Measurements from ENCODE around the gene TNFRSF19.
"Not testable (repeated sequence)": the region's sequence is repeated elsewhere in the genome, so short reads cannot be mapped to it uniquely, and the experiment has no call there.

Gene TNFRSF19

GRCh38 chr13:23654111-23655110, 84.2 kb downstream of the TNFRSF19 start:
- DNase-seq (ENCODE audit: low spot score) = no peak

GRCh38 chr13:23655321-23655720, 85.1 kb downstream of the TNFRSF19 start:
- no peak for DNase-seq (ENCODE audit: low spot score)

GRCh38 chr13:23656637-23657371, 86.6 kb downstream of the TNFRSF19 start:
- peak; percentile 33 for DNase-seq (ENCODE audit: low spot score)

- DNase-seq (ENCODE audit: low spot score) = no peak
Observed at GRCh38 chr13:23658929-23659541, 88.8 kb downstream of the TNFRSF19 start.

GRCh38 chr13:23660249-23660648, 90.0 kb downstream of the TNFRSF19 start:
- no peak for DNase-seq (ENCODE audit: low spot score)

GRCh38 chr13:23666582-23666981, 96.4 kb downstream of the TNFRSF19 start:
- DNase-seq (ENCODE audit: low spot score) = no peak

GRCh38 chr13:23667750-23668149, 97.5 kb downstream of the TNFRSF19 start:
- no peak for DNase-seq (ENCODE audit: low spot score)

GRCh38 chr13:23668562-23668961, 98.3 kb downstream of the TNFRSF19 start:
- DNase-seq (ENCODE audit: low spot score) = peak; percentile 78

- no peak for DNase-seq (ENCODE audit: low spot score)
Observed at GRCh38 chr13:23670793-23671192, 100.6 kb downstream of the TNFRSF19 start.

GRCh38 chr13:23671377-23671776, 101.2 kb downstream of the TNFRSF19 start:
- no peak for DNase-seq (ENCODE audit: low spot score)

- no peak for DNase-seq (ENCODE audit: low spot score)
Observed at GRCh38 chr13:23671897-23672296, 101.7 kb downstream of the TNFRSF19 start.

- DNase-seq (ENCODE audit: low spot score) = no peak
Observed at GRCh38 chr13:23672616-23673015, 102.4 kb downstream of the TNFRSF19 start.

GRCh38 chr13:23673354-23673753, 103.1 kb downstream of the TNFRSF19 start:
- peak; percentile 84 for DNase-seq (ENCODE audit: low spot score)

- DNase-seq (ENCODE audit: low spot score) = no peak
Observed at GRCh38 chr13:23673867-23674605, 103.8 kb downstream of the TNFRSF19 start.

- DNase-seq (ENCODE audit: low spot score) = no peak
Observed at GRCh38 chr13:23674795-23675640, 104.8 kb downstream of the TNFRSF19 start.

- DNase-seq (ENCODE audit: low spot score) = not testable (repeated sequence)
Observed at GRCh38 chr13:23677679-23678288, 107.6 kb downstream of the TNFRSF19 start.

- DNase-seq (ENCODE audit: low spot score) = no peak
Observed at GRCh38 chr13:23678795-23679194, 108.6 kb downstream of the TNFRSF19 start.

- no peak for DNase-seq (ENCODE audit: low spot score)
Observed at GRCh38 chr13:23679220-23679619, 109.0 kb downstream of the TNFRSF19 start.

GRCh38 chr13:23680845-23681669, 110.8 kb downstream of the TNFRSF19 start:
- DNase-seq (ENCODE audit: low spot score) = no peak
